NCI-H1092 (cell line): Measurements from ENCODE around the gene PDZD2.

Source experiments
- DNase-seq: peaks from one replicate; lab custom pipeline; 2025; lab: John Stamatoyannopoulos, UW

Gene PDZD2

DNA sequence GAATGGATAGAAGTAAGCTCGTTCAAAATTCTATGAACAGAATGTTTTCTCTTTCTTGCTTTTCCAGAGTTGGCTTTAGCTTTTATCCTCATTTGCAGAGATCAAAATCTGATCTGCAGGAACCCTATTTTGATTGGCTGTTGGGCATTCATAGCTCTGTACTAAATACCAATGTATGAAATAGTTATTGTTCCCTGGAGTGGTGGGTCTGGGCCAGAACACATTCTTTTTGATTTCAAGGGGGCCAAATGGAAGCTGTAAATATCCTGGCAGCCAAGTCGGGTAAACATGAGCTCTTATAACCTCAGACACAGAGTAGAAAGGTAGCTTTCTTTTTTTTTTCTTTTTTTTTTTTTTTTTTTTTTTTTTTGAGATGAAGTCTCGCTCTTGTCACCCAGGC, 241.5 kb downstream of the PDZD2 start:
- no peak for DNase-seq

DNA sequence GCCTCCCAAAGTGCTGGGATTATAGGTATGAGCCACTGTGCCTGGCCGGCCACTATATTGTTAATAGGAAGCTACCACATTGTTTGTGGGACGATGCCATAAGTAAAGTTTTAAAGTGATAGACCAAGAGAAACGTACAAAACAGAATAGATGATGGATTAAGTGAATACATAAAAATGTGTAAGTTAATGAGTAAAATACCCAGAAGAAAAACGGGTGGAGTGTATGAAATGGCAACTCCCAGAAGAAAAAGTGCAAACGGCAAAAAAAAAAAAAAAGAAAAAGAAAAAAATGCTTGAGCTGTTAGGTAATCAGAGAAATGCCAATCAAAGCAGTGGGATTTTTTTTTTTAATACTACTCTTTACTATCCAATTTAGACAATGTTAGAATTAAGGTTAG, 246.0 kb downstream of the PDZD2 start:
- DNase-seq = no peak

DNA sequence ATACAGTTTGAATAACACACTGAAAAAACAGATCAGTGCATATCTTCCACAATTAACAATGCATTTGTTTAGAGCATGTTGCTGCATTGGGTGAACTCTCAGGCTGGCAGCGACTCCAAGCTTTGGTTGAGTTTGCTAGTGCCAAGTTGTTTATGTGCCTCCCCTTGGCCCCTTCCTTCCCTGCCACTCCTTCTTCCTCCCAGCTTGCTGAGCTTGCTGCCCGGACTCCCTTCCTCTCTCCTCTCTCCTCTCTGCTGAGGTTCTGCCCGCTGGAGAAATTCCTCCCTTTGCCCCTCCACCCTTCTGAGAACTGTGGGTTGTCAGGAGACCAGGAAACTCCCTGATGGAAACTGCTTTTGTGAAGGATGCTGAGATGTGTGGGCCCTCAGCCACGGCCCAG, 247.3 kb downstream of the PDZD2 start:
- DNase-seq = no peak

DNA sequence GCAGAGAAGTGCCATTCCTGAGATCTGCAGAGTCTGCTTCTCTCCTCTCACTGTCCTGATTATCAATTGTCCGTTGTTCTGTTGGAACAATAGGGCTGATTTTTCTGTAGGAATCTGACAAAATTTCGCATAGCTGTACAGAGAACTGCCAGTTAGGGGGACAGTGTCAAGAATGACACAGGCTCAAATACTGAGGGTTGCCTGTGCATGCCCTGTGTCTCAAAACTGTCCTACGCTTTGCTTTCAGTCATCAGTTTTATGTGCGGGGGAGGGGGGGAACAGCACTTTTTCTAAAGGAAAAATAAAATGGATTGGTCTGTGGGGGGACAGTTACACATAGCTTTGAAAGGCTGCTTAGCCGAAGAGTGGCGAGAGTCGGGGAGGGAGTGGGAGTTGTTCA, 248.6 kb downstream of the PDZD2 start:
- DNase-seq = no peak

DNA sequence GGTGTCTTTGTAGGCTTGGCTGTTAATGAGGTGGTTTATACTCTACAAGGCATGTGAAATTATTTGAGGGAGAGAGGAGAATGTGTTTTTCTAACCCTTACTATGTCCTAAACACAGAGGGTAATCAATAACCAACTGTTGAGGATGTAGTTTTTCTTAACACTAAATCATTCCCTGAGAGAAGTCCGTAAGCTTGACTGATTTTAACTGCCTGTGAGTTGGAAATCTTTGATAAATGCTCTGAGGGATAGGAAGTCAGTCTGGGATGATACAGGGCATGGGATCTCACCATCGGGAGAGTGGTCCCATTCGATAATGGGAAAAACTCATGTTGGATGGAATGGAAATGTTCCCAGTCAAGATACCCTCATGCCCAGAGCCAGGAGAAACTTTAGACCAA, 249.6 kb downstream of the PDZD2 start:
- DNase-seq = no peak

DNA sequence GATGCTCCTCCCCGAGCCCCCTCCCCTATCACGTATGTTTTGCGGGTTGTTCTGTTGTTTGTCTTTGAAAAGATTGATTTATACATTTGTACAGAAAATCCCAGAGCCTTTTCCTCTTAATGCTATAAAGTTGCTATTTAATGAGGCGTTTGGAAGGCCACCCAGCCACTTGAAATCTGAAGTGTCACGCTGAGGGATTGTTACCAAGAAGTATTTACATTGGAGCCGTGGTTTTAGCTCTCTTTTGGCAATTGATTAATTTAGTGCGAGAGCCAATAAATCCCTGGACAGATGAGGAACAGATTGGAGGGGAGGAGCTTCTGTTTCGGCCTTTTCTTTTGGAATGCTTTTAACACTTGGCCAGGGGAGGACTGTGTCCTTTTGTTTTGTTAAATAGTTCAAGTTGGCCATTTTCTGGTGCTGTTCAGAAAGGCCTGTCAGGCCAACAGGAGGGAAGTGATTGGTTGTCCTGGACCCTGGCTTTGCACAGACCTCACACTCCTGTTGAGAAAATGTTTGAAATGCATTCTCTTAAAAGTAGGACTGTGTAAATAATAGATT, 250.2 kb downstream of the PDZD2 start:
- peak; percentile 0 for DNase-seq

DNA sequence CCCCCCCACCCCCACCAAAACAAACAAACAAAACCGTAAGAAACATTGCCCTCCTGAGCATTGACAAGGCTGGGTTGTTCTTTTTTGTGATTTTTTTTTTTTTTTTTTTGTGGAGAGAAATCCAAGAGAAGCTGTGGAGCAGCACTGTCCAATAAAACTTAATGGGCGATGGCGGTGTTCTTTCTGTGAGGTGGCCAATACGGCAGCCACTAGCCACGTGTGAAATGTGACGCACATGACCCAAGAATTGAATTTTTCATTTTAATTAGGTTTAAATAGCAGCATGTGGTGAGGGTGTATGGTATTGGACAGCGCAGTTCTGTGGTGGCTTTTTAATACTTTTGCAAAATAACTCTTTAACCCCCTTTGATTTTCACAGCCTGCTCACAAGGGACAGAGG, 251.1 kb downstream of the PDZD2 start:
- no peak for DNase-seq

DNA sequence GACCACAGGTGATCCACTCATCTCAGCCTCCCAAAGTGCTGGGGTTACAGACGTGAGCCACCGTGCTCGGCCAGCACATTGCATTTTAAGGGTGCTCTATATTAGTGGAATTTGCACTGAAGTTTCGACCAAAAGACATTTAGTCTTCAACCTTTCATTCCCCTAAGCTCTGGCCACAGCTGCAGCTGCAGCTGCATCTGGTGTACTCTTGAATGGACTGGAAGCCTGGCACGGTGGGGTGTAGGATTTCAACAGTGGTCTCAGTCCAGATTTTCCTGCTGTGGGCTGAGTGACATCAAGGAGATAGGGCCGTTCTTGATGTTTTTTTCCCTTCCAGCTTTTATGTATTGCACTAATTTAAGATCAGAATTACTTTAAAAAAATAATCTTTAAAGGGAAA, 255.2 kb downstream of the PDZD2 start:
- DNase-seq = no peak

DNA sequence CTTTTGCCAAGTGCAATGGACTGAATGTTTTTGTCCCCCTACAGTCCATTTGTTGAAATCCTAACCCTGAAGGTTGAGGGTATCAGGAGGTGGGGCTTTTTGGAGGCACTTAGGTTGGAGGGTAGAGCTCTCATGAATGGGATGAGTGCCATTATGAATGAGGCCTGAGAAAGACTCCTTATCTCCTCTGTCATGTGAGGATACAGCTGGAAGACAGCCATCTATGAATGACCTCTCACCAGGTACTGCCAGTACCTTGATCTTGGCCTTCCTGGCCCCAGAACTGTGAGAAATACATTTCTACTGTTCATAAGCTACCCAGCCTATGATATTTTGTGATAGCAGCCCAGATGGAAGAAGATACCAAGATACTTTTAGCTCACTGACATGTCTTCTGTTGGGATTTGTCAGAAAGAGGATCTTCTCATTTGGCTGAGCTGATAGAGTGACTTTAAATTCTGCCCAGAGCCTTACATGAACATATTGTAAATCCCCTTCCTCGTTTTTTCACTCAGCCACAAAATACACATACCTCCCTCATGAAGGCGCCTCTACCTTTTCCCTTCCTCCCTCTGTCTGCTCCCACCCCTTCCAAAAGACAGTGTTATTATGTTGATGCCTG, 256.4 kb downstream of the PDZD2 start:
- DNase-seq = no peak

DNA sequence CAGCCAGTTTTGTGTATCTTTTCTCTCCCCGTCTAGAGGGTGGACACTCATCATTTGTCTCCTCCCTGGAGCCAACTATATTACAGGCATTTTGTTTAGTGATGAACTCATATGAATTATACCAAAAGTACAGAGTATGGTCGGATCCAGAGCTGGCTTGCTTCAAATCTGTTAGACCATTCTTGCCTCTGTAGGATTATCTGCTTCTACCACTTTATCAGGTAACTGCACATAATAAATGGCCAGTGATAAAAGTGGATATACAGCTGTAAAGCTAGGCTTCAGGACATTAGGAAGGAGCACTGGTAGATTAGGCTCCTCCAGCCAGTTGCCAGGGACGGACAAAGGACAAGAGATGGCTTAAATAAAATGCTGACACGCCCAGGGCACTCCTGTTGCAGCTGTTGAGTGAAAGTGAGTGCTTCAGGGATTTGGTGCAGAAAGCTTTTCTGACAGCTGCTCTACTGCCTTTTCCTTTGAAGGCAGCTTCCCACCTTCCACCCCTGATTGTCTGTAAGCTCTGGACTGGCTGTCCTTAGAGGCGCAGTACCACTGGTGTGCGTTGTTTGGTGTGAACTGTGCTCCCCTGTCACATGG, 259.2 kb downstream of the PDZD2 start:
- DNase-seq = no peak

DNA sequence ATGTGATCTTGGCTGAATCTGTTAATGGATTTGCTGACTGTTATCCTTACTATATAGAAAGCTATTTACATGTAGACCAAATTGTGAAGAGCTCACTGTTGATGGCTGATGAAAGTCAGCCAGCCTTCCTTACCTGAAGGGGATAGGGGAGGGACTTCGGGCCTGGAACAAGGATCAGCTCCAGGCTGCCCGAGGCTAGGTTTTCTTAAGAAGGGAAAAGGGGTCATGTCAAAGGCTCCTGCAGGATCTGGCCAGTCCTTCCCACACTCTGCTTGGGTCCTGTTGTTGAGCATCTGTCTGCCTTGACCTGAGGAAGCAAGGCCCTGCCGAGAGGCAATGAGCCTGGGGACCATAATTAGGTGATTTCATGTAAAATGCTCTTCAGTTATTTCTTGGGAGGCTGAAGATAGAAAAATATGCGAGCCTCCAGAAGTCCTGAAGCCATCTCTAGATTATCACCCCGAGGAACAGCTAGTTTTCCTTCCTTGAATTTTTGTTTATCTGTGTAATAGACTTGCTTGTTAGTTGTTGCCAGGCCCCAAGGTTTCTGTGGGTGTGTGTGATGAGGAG, 261.4 kb downstream of the PDZD2 start:
- no peak for DNase-seq

DNA sequence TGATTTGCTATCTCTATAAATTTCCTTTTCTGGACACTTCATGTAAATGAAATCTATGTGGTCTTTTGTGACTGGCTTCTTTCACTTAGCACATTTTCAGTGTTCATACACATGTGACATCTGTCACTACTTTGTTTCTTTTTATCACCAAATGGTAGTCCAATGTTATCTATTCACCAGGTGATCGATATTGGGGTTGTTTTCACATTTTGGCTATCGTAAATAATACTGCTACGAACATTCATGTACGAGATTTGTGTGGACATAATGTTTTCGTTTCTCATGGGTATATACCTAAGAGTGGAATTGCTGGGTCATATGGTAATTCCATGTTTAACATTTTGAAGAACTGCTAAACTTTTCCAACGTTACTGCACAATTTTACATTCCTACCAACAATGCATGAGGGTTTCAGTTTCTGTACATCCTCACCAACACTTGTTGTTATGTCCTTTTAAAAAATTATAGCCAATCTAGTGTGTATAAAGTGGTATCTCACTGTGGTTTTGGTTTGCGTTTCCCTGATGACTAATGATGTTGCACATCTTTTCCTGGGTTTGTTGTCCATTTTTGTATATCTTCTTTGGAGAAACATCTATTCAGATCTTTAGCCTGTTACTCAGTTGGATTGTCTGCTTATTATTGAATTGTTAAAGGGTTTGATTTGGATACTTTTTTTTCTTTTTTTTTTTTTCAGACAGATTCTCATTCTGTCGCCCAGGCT, 263.0 kb downstream of the PDZD2 start:
- DNase-seq = no peak

DNA sequence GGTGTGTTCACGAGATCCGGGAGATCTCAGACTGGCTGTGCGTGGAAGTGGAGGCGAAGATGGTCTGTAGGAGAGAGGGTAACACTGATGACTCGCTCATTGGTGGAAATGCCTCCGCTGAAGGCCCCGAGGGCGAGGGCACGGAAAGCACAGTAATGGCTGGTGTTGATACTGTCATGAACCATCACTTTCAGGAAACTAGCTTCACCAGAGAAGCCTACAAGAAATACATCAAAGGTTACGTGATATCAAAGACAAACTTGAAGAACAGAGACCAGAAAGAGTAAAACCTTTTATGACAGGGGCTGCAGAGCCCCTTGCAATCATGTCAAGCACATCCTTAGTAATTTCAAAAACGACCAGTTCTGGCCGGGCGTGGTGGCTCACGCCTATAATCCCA, 269.5 kb downstream of the PDZD2 start:
- no peak for DNase-seq

DNA sequence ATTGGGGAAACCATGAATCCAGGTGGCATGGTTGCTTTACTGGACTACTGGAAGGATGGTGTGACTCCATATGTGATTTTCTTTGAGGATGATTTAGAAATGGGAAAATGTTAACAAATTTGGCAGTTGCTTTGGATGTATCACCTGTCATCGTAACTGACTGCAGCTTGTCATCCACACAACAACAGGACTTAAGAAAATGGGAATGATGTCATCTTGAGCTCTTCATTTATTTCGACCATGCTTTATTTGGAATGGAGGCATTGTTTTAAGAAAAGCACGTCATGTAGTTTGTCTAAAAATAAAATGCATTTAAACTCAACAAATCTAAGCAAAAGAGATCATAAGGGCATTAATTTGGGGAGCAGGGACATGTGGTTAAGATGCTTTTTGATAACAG, 270.1 kb downstream of the PDZD2 start:
- no peak for DNase-seq

DNA sequence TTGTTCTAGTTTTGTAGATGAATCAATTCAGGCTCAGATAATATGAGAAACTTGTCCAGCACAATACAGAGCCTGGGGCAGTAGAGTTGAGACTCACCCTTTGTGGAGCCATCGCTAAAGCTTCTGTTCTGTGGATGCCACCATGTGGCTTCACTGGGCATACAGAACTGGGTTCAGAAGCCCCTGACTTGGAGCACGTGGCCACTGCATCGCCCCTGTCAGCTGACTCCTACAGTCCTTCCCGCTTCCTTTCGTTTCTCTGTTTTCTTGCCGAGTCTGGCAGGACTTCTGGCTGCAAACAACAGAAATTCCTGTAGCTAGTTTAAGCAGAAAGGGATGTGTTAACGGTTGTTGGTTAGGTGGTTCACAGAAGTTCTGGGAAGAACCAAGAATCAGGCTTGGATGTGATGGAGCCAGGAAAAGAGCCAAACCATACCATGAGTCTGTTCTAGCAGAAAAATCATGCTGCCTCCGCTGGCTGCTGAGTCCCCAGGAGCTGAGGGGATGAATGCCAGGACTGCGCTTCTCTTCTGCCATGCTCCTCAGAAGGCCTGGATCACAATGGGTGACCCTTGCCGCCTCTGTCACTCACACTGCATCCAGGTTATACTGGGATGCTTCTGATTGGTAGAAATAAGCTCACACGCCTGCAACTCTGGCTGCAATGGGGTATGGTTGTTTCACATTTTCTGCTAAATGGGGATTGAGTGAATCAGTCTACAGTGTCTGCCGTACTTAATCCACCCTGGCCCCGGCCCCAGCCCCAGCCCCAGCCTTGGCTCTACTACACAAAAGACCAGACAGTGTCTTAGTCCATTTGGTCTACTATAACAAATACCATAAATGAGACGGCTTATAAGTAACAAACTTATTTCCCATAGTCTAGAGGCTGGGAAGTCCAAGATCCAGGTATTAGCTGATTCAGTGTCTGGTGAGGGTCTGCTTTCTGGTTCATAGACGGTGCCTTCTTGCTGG, 272.6 kb downstream of the PDZD2 start:
- no peak for DNase-seq

DNA sequence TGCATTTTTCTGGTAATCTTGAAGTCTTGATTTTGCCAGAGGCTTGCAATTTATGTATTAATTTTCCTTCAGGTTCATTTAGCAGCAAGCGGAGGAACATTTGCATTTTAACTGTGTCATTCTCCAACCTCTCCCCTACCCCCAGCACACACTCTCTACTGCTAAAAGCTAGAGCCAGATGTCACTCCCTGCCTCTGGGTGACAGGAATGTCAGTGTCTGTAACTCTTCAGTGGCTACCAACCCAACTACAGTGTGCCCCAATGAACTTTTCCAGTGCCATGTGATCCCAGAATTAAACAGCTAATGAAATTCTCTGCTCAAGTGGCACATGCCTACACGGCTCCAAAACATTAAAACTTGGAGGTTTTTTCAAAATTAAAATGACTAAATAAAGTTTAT, 274.9 kb downstream of the PDZD2 start:
- no peak for DNase-seq

DNA sequence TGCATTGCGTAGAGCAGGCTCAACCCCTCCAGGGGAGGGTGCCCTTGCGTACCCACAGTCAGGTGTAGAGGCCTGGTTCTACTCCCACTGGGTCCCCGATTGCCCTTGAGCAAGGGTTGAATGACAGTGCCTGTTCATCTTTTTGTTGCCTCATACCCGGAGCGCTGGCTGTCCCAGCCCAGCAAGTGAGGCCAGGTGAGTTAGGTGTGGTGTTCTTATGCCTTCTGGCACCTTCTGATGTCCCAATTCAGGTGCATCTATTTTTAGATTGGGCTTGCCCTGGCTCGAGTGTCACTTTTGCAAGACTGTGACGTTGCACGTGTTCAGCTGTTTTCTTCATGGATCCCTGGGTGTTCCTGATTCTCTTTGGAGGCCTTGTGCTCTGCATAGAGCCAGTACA, 277.4 kb downstream of the PDZD2 start:
- no peak for DNase-seq

DNA sequence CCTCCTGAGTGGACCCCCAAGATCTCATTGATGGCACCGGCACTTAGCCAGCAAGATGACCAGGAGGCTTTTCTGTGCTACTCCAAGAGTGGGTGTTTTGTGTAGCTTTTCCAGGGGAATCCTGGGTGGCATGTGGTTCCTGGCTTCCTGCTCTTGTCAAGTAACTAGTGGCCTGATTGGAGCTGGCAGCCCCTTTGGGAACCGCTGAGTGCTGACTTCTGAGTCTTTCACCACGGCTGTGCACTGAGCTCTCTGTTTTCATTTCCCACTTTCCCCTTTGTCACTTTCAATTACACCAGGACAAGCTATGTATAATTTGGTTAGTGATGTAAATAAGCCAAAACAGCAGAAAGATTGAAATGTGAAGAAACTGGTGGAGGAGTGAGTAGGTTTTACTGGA, 279.8 kb downstream of the PDZD2 start:
- DNase-seq = no peak

DNA sequence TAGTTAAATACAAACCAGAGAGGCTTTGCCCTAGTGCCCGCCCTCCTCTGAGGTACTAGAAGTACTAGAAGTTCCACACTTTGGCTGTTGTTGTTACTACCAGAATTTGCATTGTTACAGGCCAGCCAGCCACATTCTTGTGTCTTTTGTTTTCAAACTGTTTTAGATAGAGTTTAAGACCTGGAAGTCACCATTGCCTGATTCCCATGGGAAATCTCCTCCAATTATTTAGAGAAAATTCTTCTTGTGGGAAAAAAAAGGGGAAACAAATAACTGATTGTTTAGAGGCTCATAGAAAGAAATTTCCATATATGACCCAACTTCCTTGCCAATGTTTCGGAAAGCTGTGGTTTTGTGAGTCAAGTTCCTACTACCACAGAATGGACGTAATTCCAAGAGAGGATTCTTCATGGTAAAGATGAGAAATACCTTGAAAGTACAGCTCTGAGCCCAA, 282.9 kb downstream of the PDZD2 start:
- DNase-seq = no peak

DNA sequence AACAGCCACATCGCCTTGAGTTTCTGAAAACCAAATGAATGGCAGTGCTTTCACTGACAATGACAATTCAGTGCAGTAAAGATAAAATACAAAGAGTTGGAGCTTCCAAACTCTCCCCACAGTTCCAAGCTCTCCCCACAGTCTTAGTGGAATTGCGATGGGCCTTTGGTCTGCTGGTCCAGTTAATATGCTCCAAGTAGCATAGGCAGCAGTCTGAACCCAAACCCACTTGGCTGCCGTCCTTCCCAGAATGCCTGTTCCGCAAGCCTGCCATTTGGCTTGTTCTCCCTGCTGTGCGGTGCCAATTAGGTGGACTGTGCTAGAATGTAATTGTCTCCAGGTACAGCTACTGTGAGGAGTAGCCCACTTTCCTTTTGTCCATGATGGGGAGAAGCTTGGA, 285.1 kb downstream of the PDZD2 start:
- no peak for DNase-seq

DNA sequence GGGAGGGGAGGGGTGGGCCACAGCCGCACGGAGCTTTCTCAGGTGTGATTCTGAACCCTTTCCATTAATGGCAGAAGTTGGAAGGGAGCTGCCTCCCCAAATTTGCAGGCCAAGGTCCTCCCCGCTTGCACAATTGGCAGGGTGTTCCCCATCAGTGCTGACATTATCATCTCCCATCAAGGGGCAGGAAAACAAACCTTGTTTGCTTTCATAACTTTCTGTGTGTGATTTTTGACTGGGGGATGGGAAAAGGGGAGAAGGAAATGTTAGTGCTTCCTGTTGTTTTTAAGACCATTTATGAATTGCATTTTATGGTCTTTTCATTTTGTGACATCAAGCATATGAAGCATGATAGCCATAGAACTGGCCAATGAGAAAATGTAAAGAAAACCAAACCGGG, 292.9 kb downstream of the PDZD2 start:
- DNase-seq = no peak

DNA sequence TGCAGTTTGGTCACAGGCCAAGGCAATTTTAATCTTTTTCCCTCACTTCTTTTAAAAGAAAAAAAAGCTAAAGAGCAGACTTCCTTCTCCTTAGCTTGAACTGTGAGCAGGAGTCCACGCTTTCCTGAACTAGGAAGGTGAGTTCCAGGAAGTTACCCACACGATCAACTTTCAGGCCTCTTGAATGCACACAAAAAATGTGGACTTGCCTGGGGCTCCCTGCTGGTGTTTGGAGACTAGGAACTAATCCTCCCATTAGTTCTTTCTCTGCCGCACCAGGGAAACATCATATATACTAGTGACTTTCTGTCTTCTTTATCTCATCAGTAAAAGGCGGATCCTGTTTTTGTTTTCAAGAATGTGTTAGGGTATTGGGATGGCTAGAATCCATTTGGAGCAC, 295.2 kb downstream of the PDZD2 start:
- DNase-seq = no peak
